Activated effector memory CD4-positive, alpha-beta T cell treated with anti-CD3 and anti-CD28 coated beads, Interleukin-2, amount 50 U/mL, for 16 hours (primary cell): ENCODE results near the gene LZIC.
"Not testable (repeated sequence)": the region's sequence is repeated elsewhere in the genome, so short reads cannot be mapped to it uniquely, and the experiment has no call there.

Experiments used
- DNase-seq: peaks from one replicate; pipeline ENCODE4 v3.0.0-alpha.2; 2020

Gene LZIC

GRCh38 chr1:9942939-9943788 lies at the start of gene LZIC, which contains the start of gene NMNAT1:
Gene LZIC (minus strand): TSS chr1:9943391. CDS start chr1:9936619, 6,772 bp downstream.
Gene NMNAT1 (plus strand): TSS chr1:9943475. CDS start chr1:9972074, 28,599 bp downstream.
- peak; percentile 96 for DNase-seq

GRCh38 chr1:9992910-9993309 lies 49.7 kb upstream of the LZIC start:
- no peak for DNase-seq

GRCh38 chr1:9990944-9991343 lies 47.8 kb upstream of the LZIC start:
- DNase-seq: no peak

- no peak for DNase-seq
Observed at GRCh38 chr1:9989773-9990172, 46.6 kb upstream of the LZIC start.

GRCh38 chr1:9985001-9985400 lies 41.8 kb upstream of the LZIC start:
- no peak for DNase-seq

GRCh38 chr1:9984253-9984652 lies 41.1 kb upstream of the LZIC start:
- DNase-seq: no peak

GRCh38 chr1:9960706-9961562 lies 17.7 kb upstream of the LZIC start:
- no peak for DNase-seq

- DNase-seq: no peak
Observed at GRCh38 chr1:9960011-9960410, 16.8 kb upstream of the LZIC start.

GRCh38 chr1:9957726-9958125 lies 14.5 kb upstream of the LZIC start:
- DNase-seq: no peak

- DNase-seq: no peak
Observed at GRCh38 chr1:9946315-9946714, 3.1 kb upstream of the LZIC start.

GRCh38 chr1:9942399-9942938 lies 722 bp downstream of the LZIC start:
- peak; percentile 66 for DNase-seq

GRCh38 chr1:9929431-9930385 lies 13.5 kb downstream of the LZIC start:
- DNase-seq: no peak

GRCh38 chr1:9927259-9927658 lies 15.9 kb downstream of the LZIC start:
- DNase-seq: no peak

GRCh38 chr1:9922342-9922741 lies 20.8 kb downstream of the LZIC start:
- DNase-seq: no peak

- DNase-seq: no peak
Observed at GRCh38 chr1:9920606-9921005, 22.6 kb downstream of the LZIC start.

GRCh38 chr1:9917901-9918300 lies 25.3 kb downstream of the LZIC start:
- DNase-seq: no peak

GRCh38 chr1:9917495-9917894 lies 25.7 kb downstream of the LZIC start:
- DNase-seq: not testable (repeated sequence)

- DNase-seq: no peak
Observed at GRCh38 chr1:9916452-9916851, 26.7 kb downstream of the LZIC start.

- no peak for DNase-seq
Observed at GRCh38 chr1:9914610-9914937, 28.6 kb downstream of the LZIC start.

- DNase-seq: no peak
Observed at GRCh38 chr1:9912264-9912936, 30.8 kb downstream of the LZIC start.

- peak; percentile 100 for DNase-seq
Observed at GRCh38 chr1:9910423-9911178, 32.6 kb downstream of the LZIC start.
